OCI-LY3 (cell line): ENCODE measurements around the gene NELL1.

Experiments
- H2AFZ ChIP-seq: fragments of 200-600, 300-600 bp; shearing (Covaris generic); 2 replicates; pipeline ENCODE4 v1.6.0; 2014; ENCODE audit warnings: antibody characterized with exemption, low read depth, low read length
- H3K27ac ChIP-seq: fragments of 200-600, 300-600 bp; sonication (generic); 2 replicates; pipeline ENCODE4 v1.5.1; 2014; ENCODE audit warnings: mild to moderate bottlenecking, low read length, moderate library complexity, mixed read lengths
- H3K27me3 ChIP-seq: fragments of 200-600, 300-600 bp; sonication (generic); 2 replicates; pipeline ENCODE4 v1.6.1; 2014; ENCODE audit warnings: low read depth, low read length, mixed read lengths
- H3K36me3 ChIP-seq: fragments of 200-600, 300-600 bp; sonication (generic); replicated peaks from 2 replicates; pipeline ENCODE3; 2014; ENCODE audit warnings: low read depth, low read length, mixed read lengths
- H3K4me1 ChIP-seq: fragments of 300-600, 200-600 bp; sonication (generic); 2 replicates; pipeline ENCODE4 v1.6.1; 2014; ENCODE audit warnings: low read length, mixed read lengths
- H3K4me2 ChIP-seq: fragments of 200-600, 300-600 bp; sonication (generic); 2 replicates; pipeline ENCODE4 v1.6.1; 2014; ENCODE audit warnings: low read length, mixed read lengths
- H3K4me3 ChIP-seq: fragments of 300-600, 200-600 bp; sonication (generic); 2 replicates; pipeline ENCODE4 v1.5.1; 2014; ENCODE audit warnings: antibody characterized with exemption, mild to moderate bottlenecking, low read length, moderate library complexity
- H3K79me2 ChIP-seq: fragments of 300-600, 200-600 bp; shearing (Covaris generic); 2 replicates; pipeline ENCODE4 v1.6.1; 2014; ENCODE audit warnings: mild to moderate bottlenecking, low read length, mixed read lengths
- H3K9ac ChIP-seq: fragments of 300-600, 200-600 bp; shearing (Covaris generic); 2 replicates; pipeline ENCODE4 v1.6.0; 2014; ENCODE audit warnings: mild to moderate bottlenecking, low read length, moderate library complexity
- H3K9me3 ChIP-seq: fragments of 200-600, 300-600 bp; shearing (Covaris generic); 2 replicates; pipeline ENCODE4 v1.6.1; 2014; ENCODE audit warnings: low read length, mixed read lengths; ENCODE audit not compliant: insufficient read depth
- H4K20me1 ChIP-seq: fragments of 200-600, 300-600 bp; sonication (generic); 2 replicates; pipeline ENCODE4 v1.6.1; 2016; ENCODE audit warnings: low read length, mixed read lengths; ENCODE audit not compliant: insufficient read depth
- CTCF ChIP-seq: fragments of 200-600, 300-600 bp; sonication (generic); IDR thresholded peaks from 2 replicates; pipeline ENCODE4 v1.5.1; 2014; ENCODE audit warnings: antibody characterized with exemption, low read length, low read depth
- EZH2phosphoT487 ChIP-seq: fragments of 200-600 bp; shearing (Covaris generic); IDR thresholded peaks from 2 replicates; pipeline ENCODE4 v1.6.1; 2018; ENCODE audit warnings: antibody characterized with exemption, mixed run types, low read depth

NELL1 gene

GRCh38 chr11:21250196-21250595 is 580.8 kb downstream of the NELL1 start:
- no peak for TF ChIP-seq CTCF
- TF ChIP-seq EZH2phosphoT487, result no peak
- Histone ChIP-seq H3K9ac (no peak overlapping the region), H3K27me3 (no peaks in the 10 kb centered on the region), H4K20me1 (no peaks in the 10 kb centered on the region), H2AFZ (no peak overlapping the region), H3K27ac (no peak overlapping the region), H3K79me2 (no peaks in the 10 kb centered on the region), H3K4me3 (no peak overlapping the region), H3K36me3 (no peaks in the 10 kb centered on the region), H3K4me2 (no peak overlapping the region), H3K4me1 (no peaks in the 10 kb centered on the region), H3K9me3 (no peaks in the 10 kb centered on the region)

GRCh38 chr11:21254055-21254454 is 584.7 kb downstream of the NELL1 start:
- Histone ChIP-seq H3K36me3 (no peaks in the 10 kb centered on the region), H3K9ac (no peak overlapping the region), H3K4me3 (no peak overlapping the region), H3K27ac (no peak overlapping the region), H3K4me1 (no peaks in the 10 kb centered on the region), H3K27me3 (no peaks in the 10 kb centered on the region), H3K9me3 (no peaks in the 10 kb centered on the region), H3K4me2 (no peak overlapping the region), H2AFZ (no peak overlapping the region), H3K79me2 (no peaks in the 10 kb centered on the region), H4K20me1 (no peaks in the 10 kb centered on the region)
- TF ChIP-seq EZH2phosphoT487, result no peak
- TF ChIP-seq CTCF, result no peak

DNA sequence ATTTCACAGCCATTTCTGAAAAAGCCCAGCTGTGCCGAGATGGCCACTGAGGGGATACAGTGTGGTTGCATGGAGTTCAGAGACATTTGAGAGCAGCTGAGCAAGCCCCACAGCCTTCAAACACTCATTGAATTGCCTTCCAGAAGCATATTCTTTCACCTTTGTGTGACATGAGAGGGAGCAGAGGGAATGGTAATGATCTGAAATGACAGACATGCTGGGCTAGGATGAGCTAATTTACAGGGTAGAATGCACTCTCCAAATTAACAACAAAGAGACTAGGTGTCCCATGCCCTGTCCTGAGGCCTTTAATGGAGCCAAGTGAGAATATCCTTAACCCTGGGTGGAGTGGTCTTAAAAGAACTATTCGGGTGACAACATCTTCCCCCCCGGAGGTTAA is 585.4 kb downstream of the NELL1 start:
- no peaks in the 10 kb centered on the region for H3K27me3 ChIP-seq
- H3K36me3 ChIP-seq, result no peaks in the 10 kb centered on the region
- H3K4me2 ChIP-seq, result no peak overlapping the region
- H3K4me1 ChIP-seq, result no peaks in the 10 kb centered on the region
- H3K9ac ChIP-seq, result no peak overlapping the region
- no peaks in the 10 kb centered on the region for H3K9me3 ChIP-seq
- TF ChIP-seq EZH2phosphoT487 (no peak), CTCF (no peak)
- H3K27ac ChIP-seq, result no peak overlapping the region
- H4K20me1 ChIP-seq, result no peaks in the 10 kb centered on the region
- no peak overlapping the region for H2AFZ ChIP-seq
- no peak overlapping the region for H3K4me3 ChIP-seq
- no peaks in the 10 kb centered on the region for H3K79me2 ChIP-seq

GRCh38 chr11:21257461-21257860 is 588.1 kb downstream of the NELL1 start:
- no peak overlapping the region for H3K27ac ChIP-seq
- no peaks in the 10 kb centered on the region for H3K27me3 ChIP-seq
- H3K36me3 ChIP-seq, result no peaks in the 10 kb centered on the region
- H3K9me3 ChIP-seq, result no peaks in the 10 kb centered on the region
- no peak overlapping the region for H2AFZ ChIP-seq
- no peaks in the 10 kb centered on the region for H4K20me1 ChIP-seq
- no peak overlapping the region for H3K4me3 ChIP-seq
- TF ChIP-seq CTCF, result no peak
- H3K79me2 ChIP-seq, result no peaks in the 10 kb centered on the region
- H3K9ac ChIP-seq, result no peak overlapping the region
- H3K4me2 ChIP-seq, result no peak overlapping the region
- no peaks in the 10 kb centered on the region for H3K4me1 ChIP-seq
